Activated naive CD8-positive, alpha-beta T cell treated with anti-CD3 and anti-CD28 coated beads, Interleukin-2, amount 10 ng/mL, durations not matched to agents 7 days and 5 days (primary cell): Measurements from ENCODE around the gene TUBA8. TPM values are rescaled to one million over a fixed set of nuclear protein-coding genes. Genes with fewer than 3 reads are reported as not detected.
"Not testable (repeated sequence)": the region's sequence is repeated elsewhere in the genome, so short reads cannot be mapped to it uniquely, and the experiment has no call there.

ENCODE experiments used
- ATAC-seq: fragments of 150-1000 bp; cut with Tn5 transposase; one replicate; pipeline ENCODE4 v1.10.0; 2021; ENCODE audit warnings: low read depth, moderate library complexity
- POLR2A ChIA-PET: fragments of 350-600 bp; sonication (Branson Sonifier 250); formaldehyde crosslinking; loops from one replicate; lab custom pipeline; 2021; ENCODE audit warnings: antibody characterized with exemption; lab: Charles Lee
- DNase-seq: peaks from one replicate; pipeline ENCODE4 v3.0.0; 2021
- H3K27ac Mint-ChIP-seq: one replicate; pipeline ENCODE4 v1.8.0; 2022; ENCODE audit warnings: mild to moderate bottlenecking, mixed read lengths
- H3K27me3 Mint-ChIP-seq: one replicate; pipeline ENCODE4 v1.8.0; 2022; ENCODE audit warnings: mild to moderate bottlenecking, moderate library complexity, mixed read lengths
- H3K36me3 Mint-ChIP-seq: one replicate; pipeline ENCODE4 v1.8.0; 2021; ENCODE audit warnings: mild to moderate bottlenecking, mixed read lengths
- H3K4me1 Mint-ChIP-seq: one replicate; pipeline ENCODE4 v1.8.0; 2021; ENCODE audit warnings: mixed read lengths
- H3K4me3 Mint-ChIP-seq: one replicate; pipeline ENCODE4 v1.8.0; 2022; ENCODE audit warnings: mild to moderate bottlenecking, moderate library complexity, mixed read lengths
- H3K9me3 Mint-ChIP-seq: one replicate; pipeline ENCODE4 v1.8.0; 2021; ENCODE audit warnings: mixed read lengths
- total RNA-seq, 2 experiments: library from RNA; stranded (reverse); gene quantifications; one replicate each; pipeline ENCODE4 v1.2.3, GENCODE V29; 2021

The TUBA8 gene
- total RNA-seq, 2 experiments from 2014 or later: 0.99 to 3.7 TPM

DNA sequence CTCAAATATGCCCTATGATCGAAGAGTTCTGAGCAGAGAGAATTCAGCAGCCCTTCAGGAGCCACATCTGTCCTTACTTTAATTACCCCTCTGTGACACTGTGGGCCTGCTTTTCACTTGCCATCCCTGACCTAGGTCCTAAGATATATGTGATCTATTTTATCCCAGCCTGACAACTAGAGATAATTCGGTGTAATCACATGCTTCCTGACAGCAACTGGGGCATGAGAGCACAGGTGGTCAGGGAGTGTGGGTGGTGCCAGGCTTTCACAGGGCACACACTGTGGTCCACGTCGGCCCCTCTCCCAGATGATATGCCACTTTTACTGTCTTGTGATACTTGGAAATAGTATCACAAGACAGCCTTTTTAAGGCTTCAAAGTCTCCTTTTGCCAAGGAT lies 3.9 kb downstream of the TUBA8 start:
- Mint-ChIP-seq H3K27ac (peak overlapping the region; percentile 59), H3K4me3 (peak overlapping the region; percentile 53), H3K4me1 (peaks cover 37% of the 10 kb centered on the region), H3K36me3 (no peaks in the 10 kb centered on the region), H3K9me3 (no peaks in the 10 kb centered on the region), H3K27me3 (peaks cover 33% of the 10 kb centered on the region)
- ATAC-seq (no peak), DNase-seq (no peak)
- POLR2A ChIA-PET: interaction anchor here (1.0 to 1.5 kb wide), 2 partner anchors 10 to 36 kb away, joined by 3 to 5 read pairs; partner anchors contain the start of gene USP18

DNA sequence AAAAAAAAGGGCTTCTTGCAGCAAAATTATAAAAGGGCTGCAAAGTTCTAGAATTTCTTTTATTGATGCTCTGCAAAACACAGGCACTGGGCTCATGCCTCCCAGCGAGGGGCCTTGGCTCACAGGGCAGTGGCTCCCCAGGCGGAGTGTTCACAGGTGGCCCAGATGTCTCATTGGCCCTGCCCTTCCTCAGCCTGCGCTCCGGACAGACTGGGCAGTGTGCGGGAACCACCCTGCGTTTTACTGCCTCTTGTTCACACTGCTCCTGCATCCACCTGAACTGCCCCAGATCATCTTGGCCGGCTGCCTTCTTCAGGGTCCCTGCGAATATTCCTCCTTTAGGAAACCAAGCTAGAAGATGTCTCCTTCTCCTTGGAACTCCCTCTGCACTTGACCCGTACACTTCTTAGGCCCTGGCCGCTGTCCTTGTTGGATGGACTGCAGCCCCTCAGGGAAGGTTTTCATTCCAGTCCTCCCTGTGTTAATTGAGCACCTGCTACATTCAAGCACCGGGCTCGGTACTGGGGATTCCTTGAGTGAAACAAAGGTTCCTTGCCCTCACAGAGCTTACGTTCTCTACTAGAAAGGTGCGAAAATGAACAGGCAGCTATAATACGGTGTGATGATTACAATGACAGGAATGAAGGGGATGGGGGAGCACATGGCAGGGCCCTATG lies 4.5 kb downstream of the TUBA8 start:
- ATAC-seq (no peak), DNase-seq (no peak)
- Mint-ChIP-seq H3K27me3 (peaks cover 27% of the 10 kb centered on the region), H3K27ac (no peak overlapping the region), H3K4me1 (peaks cover 35% of the 10 kb centered on the region), H3K4me3 (no peak overlapping the region), H3K36me3 (no peaks in the 10 kb centered on the region), H3K9me3 (no peaks in the 10 kb centered on the region)
- POLR2A ChIA-PET: no interaction called here

DNA sequence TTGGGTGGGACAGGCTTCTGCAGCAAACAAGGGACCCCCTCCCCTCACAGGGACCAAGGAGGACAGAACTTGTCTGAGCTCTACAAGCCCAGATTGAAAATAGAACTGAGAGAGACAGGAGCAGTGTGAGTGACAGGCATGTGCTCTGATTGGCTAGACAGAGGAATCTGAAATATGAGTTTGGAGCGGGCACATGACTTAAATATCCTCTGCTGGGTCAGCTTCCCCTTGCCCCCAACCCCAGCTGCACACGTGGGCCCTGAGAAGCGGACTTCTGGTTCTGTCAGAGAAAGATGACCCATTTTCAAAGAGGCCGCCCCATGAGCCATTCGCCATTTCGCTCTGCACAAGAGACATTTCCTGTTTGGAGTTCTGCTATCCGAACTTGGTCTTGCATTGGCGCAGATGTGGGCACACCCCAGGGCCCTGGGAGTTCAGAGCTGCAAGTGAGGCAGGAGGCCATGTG lies 5.3 kb downstream of the TUBA8 start:
- peaks cover 22% of the 10 kb centered on the region for H3K27me3 Mint-ChIP-seq
- H3K4me1 Mint-ChIP-seq: peaks cover 34% of the 10 kb centered on the region
- no peak overlapping the region for H3K4me3 Mint-ChIP-seq
- POLR2A ChIA-PET: no interaction called here
- H3K9me3 Mint-ChIP-seq: no peaks in the 10 kb centered on the region
- DNase-seq (no peak), ATAC-seq (no peak)
- H3K36me3 Mint-ChIP-seq: no peaks in the 10 kb centered on the region
- no peak overlapping the region for H3K27ac Mint-ChIP-seq

DNA sequence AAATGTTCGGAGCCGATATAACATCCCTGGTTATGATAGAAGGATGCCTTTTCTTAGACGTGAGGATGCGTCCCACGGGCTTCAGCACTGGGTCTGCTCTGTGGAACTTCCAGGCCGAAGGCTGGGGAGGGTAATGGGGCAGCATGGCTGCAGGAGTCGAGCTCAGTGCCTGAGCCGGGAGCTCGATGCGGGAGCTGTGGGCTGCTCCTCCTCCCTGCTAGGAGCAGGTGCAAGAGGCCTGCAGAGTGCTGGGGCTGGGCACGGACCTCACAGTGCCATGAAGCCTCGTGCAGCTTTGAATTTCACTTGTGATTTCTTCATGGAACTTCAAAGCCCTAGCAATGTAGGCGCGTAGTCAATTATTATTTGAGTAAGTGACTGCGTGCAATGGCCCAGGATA lies 6.0 kb downstream of the TUBA8 start:
- no peaks in the 10 kb centered on the region for H3K9me3 Mint-ChIP-seq
- no peaks in the 10 kb centered on the region for H3K36me3 Mint-ChIP-seq
- H3K27ac Mint-ChIP-seq: no peak overlapping the region
- peaks cover 34% of the 10 kb centered on the region for H3K4me1 Mint-ChIP-seq
- no peak overlapping the region for H3K4me3 Mint-ChIP-seq
- POLR2A ChIA-PET: no interaction called here
- DNase-seq: no peak
- peaks cover 15% of the 10 kb centered on the region for H3K27me3 Mint-ChIP-seq
- ATAC-seq: no peak

GRCh38 chr22:18118345-18118915 lies 7.8 kb downstream of the TUBA8 start:
- no peaks in the 10 kb centered on the region for H3K9me3 Mint-ChIP-seq
- no peaks in the 10 kb centered on the region for H3K27me3 Mint-ChIP-seq
- POLR2A ChIA-PET: no interaction called here
- no peak overlapping the region for H3K27ac Mint-ChIP-seq
- H3K4me3 Mint-ChIP-seq: no peak overlapping the region
- peaks cover 32% of the 10 kb centered on the region for H3K4me1 Mint-ChIP-seq
- no peaks in the 10 kb centered on the region for H3K36me3 Mint-ChIP-seq
- DNase-seq (no peak), ATAC-seq (no peak)

GRCh38 chr22:18119409-18120110 lies 9.0 kb downstream of the TUBA8 start:
- Mint-ChIP-seq H3K4me1 (peaks cover 21% of the 10 kb centered on the region), H3K36me3 (no peaks in the 10 kb centered on the region), H3K27ac (no peak overlapping the region), H3K4me3 (no peak overlapping the region), H3K27me3 (no peaks in the 10 kb centered on the region), H3K9me3 (no peaks in the 10 kb centered on the region)
- POLR2A ChIA-PET: interaction anchor here (0.7 kb wide), 1 partner anchor 42 kb away, joined by 3 read pairs; the partner anchor contains the start of gene PEX26
- ATAC-seq: peak; percentile 63
- DNase-seq: no peak

DNA sequence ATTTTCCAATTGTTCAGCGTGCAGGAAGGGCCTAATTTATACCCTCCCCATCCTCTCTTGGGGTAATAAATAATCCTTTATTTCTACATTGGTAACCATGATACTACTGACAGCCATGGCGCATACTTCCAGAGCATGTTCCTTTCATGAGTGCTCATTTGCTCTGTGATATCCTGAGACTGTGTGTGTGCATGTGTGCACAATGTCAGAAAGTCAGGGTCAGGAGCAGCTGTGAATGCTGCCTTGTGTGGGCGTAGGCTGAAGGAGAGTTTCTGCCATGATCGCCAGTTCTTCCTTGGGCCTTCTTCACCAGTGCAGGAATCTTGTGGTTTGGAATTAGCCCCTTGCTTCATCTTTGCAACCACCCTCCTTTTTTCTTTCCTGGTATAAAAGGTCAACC lies 10.2 kb downstream of the TUBA8 start:
- POLR2A ChIA-PET: no interaction called here

DNA sequence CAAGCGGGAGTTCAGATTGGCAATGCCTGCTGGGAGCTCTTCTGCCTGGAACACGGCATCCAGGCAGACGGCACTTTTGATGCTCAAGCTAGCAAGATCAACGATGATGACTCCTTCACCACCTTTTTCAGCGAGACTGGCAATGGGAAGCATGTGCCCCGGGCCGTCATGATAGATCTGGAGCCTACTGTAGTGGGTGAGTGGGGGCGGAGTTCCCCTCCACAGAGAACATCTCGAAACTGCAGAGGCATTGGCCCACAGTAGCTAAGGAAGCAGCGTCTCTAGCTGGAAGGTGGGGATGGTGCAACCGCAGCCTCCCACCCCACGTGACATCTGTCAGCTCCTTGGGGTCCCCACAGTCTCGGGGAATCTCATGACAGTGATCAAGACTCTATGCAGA lies 10.9 kb downstream of the TUBA8 start:
- POLR2A ChIA-PET: no interaction called here
- H3K4me3 Mint-ChIP-seq: no peak overlapping the region
- ATAC-seq: no peak
- H3K36me3 Mint-ChIP-seq: no peaks in the 10 kb centered on the region
- H3K9me3 Mint-ChIP-seq: no peaks in the 10 kb centered on the region
- H3K27me3 Mint-ChIP-seq: no peaks in the 10 kb centered on the region
- DNase-seq: no peak
- H3K27ac Mint-ChIP-seq: no peak overlapping the region
- H3K4me1 Mint-ChIP-seq: peaks cover 15% of the 10 kb centered on the region

More for the DNA sequence above, 10.2 kb downstream of the TUBA8 start:
- no peak overlapping the region for H3K27ac Mint-ChIP-seq
- no peaks in the 10 kb centered on the region for H3K9me3 Mint-ChIP-seq
- H3K27me3 Mint-ChIP-seq: no peaks in the 10 kb centered on the region
- ATAC-seq (no peak), DNase-seq (no peak)
- peaks cover 15% of the 10 kb centered on the region for H3K4me1 Mint-ChIP-seq
- H3K36me3 Mint-ChIP-seq: no peaks in the 10 kb centered on the region
- no peak overlapping the region for H3K4me3 Mint-ChIP-seq

DNA sequence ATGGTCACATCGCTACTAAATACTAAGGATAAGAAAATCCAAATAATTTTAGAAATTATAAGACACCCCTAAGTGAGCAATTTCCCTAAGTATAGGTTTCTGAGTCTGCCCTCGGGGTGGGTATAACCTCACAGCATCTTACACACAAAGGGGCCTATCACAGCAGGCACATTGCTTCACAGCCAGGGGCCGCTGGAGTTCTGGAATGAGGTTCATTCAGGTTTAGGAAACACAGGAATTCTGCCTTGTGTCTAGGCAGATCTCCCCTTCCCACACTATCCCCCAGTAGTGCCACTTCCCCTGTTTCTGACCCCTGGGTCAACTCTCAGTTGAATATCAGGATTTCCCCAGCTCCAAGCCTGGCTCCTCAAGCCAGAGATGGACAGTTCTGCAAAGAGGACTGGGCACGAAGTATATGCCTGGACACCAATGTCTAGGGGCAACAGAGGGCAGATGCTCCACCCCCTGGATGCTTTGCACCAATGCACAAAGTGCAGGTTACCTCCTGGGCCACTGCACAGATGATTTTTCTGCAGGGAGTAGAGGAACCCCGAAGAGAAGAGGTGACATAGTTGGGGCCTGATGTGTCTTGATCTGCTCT lies 11.4 kb downstream of the TUBA8 start:
- Mint-ChIP-seq H3K4me3 (no peak overlapping the region), H3K9me3 (no peaks in the 10 kb centered on the region), H3K27me3 (no peaks in the 10 kb centered on the region), H3K27ac (no peak overlapping the region), H3K36me3 (peaks cover 2% of the 10 kb centered on the region), H3K4me1 (peaks cover 15% of the 10 kb centered on the region)
- ATAC-seq (no peak), DNase-seq (no peak)
- POLR2A ChIA-PET: no interaction called here

- not testable (repeated sequence) for DNase-seq, H3K36me3 Mint-ChIP-seq, ATAC-seq, H3K27me3 Mint-ChIP-seq, H3K4me3 Mint-ChIP-seq, H3K27ac Mint-ChIP-seq, H3K9me3 Mint-ChIP-seq
- H3K4me1 Mint-ChIP-seq: peaks cover 12% of the 10 kb centered on the region
- POLR2A ChIA-PET: interaction anchor here (0.6 to 1.5 kb wide), 2 partner anchors 12 to 1065 kb away, joined by 3 to 5 read pairs; no protein-coding TSS in a partner anchor
Measured at GRCh38 chr22:18123476-18124025, 12.9 kb downstream of the TUBA8 start.

GRCh38 chr22:18126606-18127005 lies 16.0 kb downstream of the TUBA8 start:
- H3K4me3 Mint-ChIP-seq: no peak overlapping the region
- POLR2A ChIA-PET: interaction anchor here (0.6 to 1.1 kb wide), 2 partner anchors 23 to 49 kb away, joined by 3 to 5 read pairs; partner anchors contain the start of genes PEX26 and USP18

GRCh38 chr22:18130018-18130417 lies 19.4 kb downstream of the TUBA8 start:
- Mint-ChIP-seq H3K4me1 (peaks cover 6% of the 10 kb centered on the region), H3K4me3 (no peak overlapping the region), H3K27me3 (no peaks in the 10 kb centered on the region), H3K9me3 (no peaks in the 10 kb centered on the region), H3K36me3 (peaks cover 7% of the 10 kb centered on the region), H3K27ac (no peak overlapping the region)
- DNase-seq: no peak
- ATAC-seq: no peak
- POLR2A ChIA-PET: interaction anchor here (0.6 kb wide), 1 partner anchor 18 kb away, joined by 4 read pairs; no protein-coding TSS in a partner anchor

More at GRCh38 chr22:18126606-18127005, 16.0 kb downstream of the TUBA8 start:
- Mint-ChIP-seq H3K4me1 (peaks cover 4% of the 10 kb centered on the region), H3K9me3 (no peaks in the 10 kb centered on the region), H3K27ac (no peak overlapping the region), H3K27me3 (no peaks in the 10 kb centered on the region), H3K36me3 (peaks cover 5% of the 10 kb centered on the region)
- no peak for DNase-seq
- ATAC-seq: no peak
